HCT116 (cell line): ENCODE results near the gene RNF111. TPM values are rescaled to one million over a fixed set of nuclear protein-coding genes. Genes with fewer than 3 reads are reported as not detected.

Source experiments
- ATAC-seq: fragments of 200-7000 bp; cut with Tn5 transposase; 2 replicates; pipeline ENCODE4 v1.9.1; 2020; ENCODE audit warnings: mild to moderate bottlenecking, moderate library complexity
- BruUV-seq: library from RNA; stranded (reverse); fragments of 400-500 nt; replicated peaks from 2 replicates; lab custom pipeline; 2021; lab: Mats Ljungman, UMichigan
- CTCF ChIA-PET: fragments of 300-600 bp; sonication (Branson Sonifier 250); formaldehyde crosslinking; loops from one replicate; lab custom pipeline; 2021; ENCODE audit warnings: antibody characterized with exemption; lab: Charles Lee
- POLR2A ChIA-PET: fragments of 300-600, 350-600 bp; sonication (Branson Sonifier 250); formaldehyde crosslinking; loops from one replicate; lab custom pipeline; 2021; ENCODE audit warnings: antibody characterized with exemption; lab: Charles Lee
- RAD21 ChIA-PET, 2 experiments: fragments of 300-600 bp; sonication (Branson Sonifier 250); formaldehyde crosslinking; loops; one replicate each; lab custom pipeline; 2023; ENCODE audit warnings: low total read pairs in 2 of 2; ENCODE audit not compliant: uncharacterized antibody in 2 of 2, unreplicated experiment in 2 of 2, low non-redundant PET in 1 of 2; lab: Charles Lee
- DNase-seq: peaks from one replicate; pipeline ENCODE4 v3.0.0-alpha.2; 2010; ENCODE audit warnings: low read depth, low spot score
- H2AFZ ChIP-seq: fragments of 200-600 bp; shearing (Covaris generic), sonication (generic); 2 replicates; pipeline ENCODE4 v1.6.1; 2017; ENCODE audit warnings: low read depth, mixed run types, mixed read lengths, antibody characterized with exemption, low read length; ENCODE audit not compliant: poor library complexity, severe bottlenecking
- H3K27ac ChIP-seq: 2 replicates; pipeline ENCODE4 v1.5.1; 2012; ENCODE audit warnings: low read depth, low read length
- H3K27me3 ChIP-seq: fragments of 200-600 bp; sonication (generic); 2 replicates; pipeline ENCODE4 v1.6.1; 2016; ENCODE audit warnings: mixed run types, low read length, mixed read lengths; ENCODE audit not compliant: insufficient read depth
- H3K36me3 ChIP-seq, 2 experiments: fragments of 200-500 bp in 1 of 2; fragments of 200-600 bp in 1 of 2; sonication (Bioruptor generic) in 1 of 2; sonication (generic) in 1 of 2; 2 replicates each; pipeline versions ENCODE4 v1.5.1 to v1.6.1; 2014 to 2016; ENCODE audit warnings: low read length in 2 of 2, inconsistent platforms in 1 of 2, mixed read lengths in 1 of 2, mixed run types in 1 of 2; ENCODE audit not compliant: insufficient read depth in 2 of 2, control insufficient read depth in 1 of 2
- H3K4me1 ChIP-seq, 2 experiments: fragments of 200-600 bp in 1 of 2; sonication (generic) in 1 of 2; 2 replicates each; pipeline versions ENCODE4 v1.5.1 to v1.6.1; 2012 to 2017; ENCODE audit warnings: low read length in 2 of 2, inconsistent platforms in 1 of 2, mild to moderate bottlenecking in 1 of 2, mixed read lengths in 1 of 2, mixed run types in 1 of 2, moderate library complexity in 1 of 2; ENCODE audit not compliant: insufficient read depth in 2 of 2, control insufficient read depth in 1 of 2
- H3K4me2 ChIP-seq: fragments of 200-600 bp; sonication (generic); 2 replicates; pipeline ENCODE4 v1.6.1; 2017; ENCODE audit warnings: mixed run types, low read length, mixed read lengths
- H3K4me3 ChIP-seq, 2 experiments: fragments of 200-600 bp in 1 of 2; sonication (generic) in 1 of 2; replicated peaks in 1 of 2; 2 replicates each; pipeline ENCODE4 v1.5.1; 2011 to 2016; ENCODE audit warnings: low read length in 2 of 2, control low read depth in 1 of 2, low read depth in 1 of 2, mild to moderate bottlenecking in 1 of 2, mixed read lengths in 1 of 2, mixed run types in 1 of 2
- H3K79me2 ChIP-seq: fragments of 200-600 bp; sonication (generic); 2 replicates; pipeline ENCODE4 v1.6.1; 2017; ENCODE audit warnings: mild to moderate bottlenecking, mixed run types, low read length, moderate library complexity, mixed read lengths; ENCODE audit not compliant: insufficient read depth
- H3K9ac ChIP-seq: fragments of 200-600 bp; sonication (generic); 2 replicates; pipeline ENCODE4 v1.6.1; 2016; ENCODE audit warnings: low read length, mixed read lengths
- H3K9me2 ChIP-seq: fragments of 200-600 bp; sonication (generic), shearing (Covaris generic); 2 replicates; pipeline ENCODE4 v1.6.1; 2017; ENCODE audit warnings: mixed run types, mild to moderate bottlenecking, moderate library complexity; ENCODE audit not compliant: insufficient read depth
- H3K9me3 ChIP-seq, 2 experiments: fragments of 200-500 bp in 1 of 2; fragments of 200-600 bp in 1 of 2; sonication (Bioruptor generic) in 1 of 2; sonication (generic) in 1 of 2; 2 replicates each; pipeline ENCODE4 v1.6.1; 2014 to 2017; ENCODE audit warnings: low read length in 2 of 2, mixed read lengths in 2 of 2, inconsistent platforms in 1 of 2, low read depth in 1 of 2, mild to moderate bottlenecking in 1 of 2, mixed run types in 1 of 2, moderate library complexity in 1 of 2; ENCODE audit not compliant: control insufficient read depth in 1 of 2, insufficient read depth in 1 of 2
- H4K20me1 ChIP-seq: fragments of 200-600 bp; sonication (generic), shearing (Covaris generic); 2 replicates; pipeline ENCODE4 v1.6.1; 2017; ENCODE audit warnings: mixed run types, mild to moderate bottlenecking, moderate library complexity; ENCODE audit not compliant: insufficient read depth
- EZH2phosphoT487 ChIP-seq: fragments of 200-600 bp; IDR thresholded peaks from 2 replicates; pipeline ENCODE4 v1.6.1; 2018; ENCODE audit warnings: antibody characterized with exemption, borderline replicate concordance
- RAD21 ChIP-seq: IDR thresholded peaks from 2 replicates; pipeline ENCODE4 v1.6.1; 2012; ENCODE audit warnings: low read depth, mild to moderate bottlenecking
- REST ChIP-seq: IDR thresholded peaks from 2 replicates; pipeline ENCODE4 v1.6.1; 2012; ENCODE audit warnings: low read depth
- SRF ChIP-seq: IDR thresholded peaks from 2 replicates; pipeline ENCODE4 v1.6.1; 2012; ENCODE audit warnings: low read depth
- YY1 ChIP-seq: IDR thresholded peaks from 2 replicates; pipeline ENCODE4 v1.6.1; 2011; ENCODE audit warnings: low read length, low read depth, moderate library complexity, mild to moderate bottlenecking; ENCODE audit not compliant: insufficient replicate concordance; ENCODE audit errors: extremely low read depth
- ZNF274 ChIP-seq: fragments of 200-500 bp; sonication (Bioruptor generic); IDR thresholded peaks from 2 replicates; pipeline ENCODE4 v1.6.1; 2014; ENCODE audit warnings: mild to moderate bottlenecking, low read depth, low read length, inconsistent platforms
- intact Hi-C: fragments of 100-400 bp; cut with micrococcal nuclease; formaldehyde crosslinking; loops from 2 replicates; pipeline ENCODE4 v1.10.0; 2022
- total RNA-seq: library from RNA; stranded (reverse); gene quantifications from one replicate; pipeline ENCODE4 v1.2.1, GENCODE V29; 2021; ENCODE audit not compliant: unreplicated experiment

RNF111 gene
- total RNA-seq, 1 experiment from 2014 or later = 31.5 TPM

- Histone ChIP-seq H3K27me3 (no peaks in the 10 kb centered on the region), H3K4me2 (no peak overlapping the region), H3K36me3 (peaks cover 4% of the 10 kb centered on the region in 2 experiments; a peak in 1 of 4 replicates), H3K4me1 (no peaks in the 10 kb centered on the region)
- BruUV-seq = no TSS peak
- TF ChIP-seq RAD21 = no peak
- TF ChIP-seq YY1 = no peak
- TF ChIP-seq EZH2phosphoT487 = no peak
- TF ChIP-seq SRF = no peak
- no peak for TF ChIP-seq ZNF274
- no peak for TF ChIP-seq REST
- TF ChIP-seq, all 23 proteins: peak for 0
- no peak overlapping the region for H3K27ac ChIP-seq
- POLR2A ChIA-PET = no interaction called here
- H4K20me1 ChIP-seq = peaks cover 9% of the 10 kb centered on the region; the same call in 1 of the 2 replicates
- H2AFZ ChIP-seq = no peak overlapping the region
- H3K9me3 ChIP-seq = no peaks in the 10 kb centered on the region
- no peak for ATAC-seq
- peaks cover 65% of the 10 kb centered on the region for H3K79me2 ChIP-seq
- DNase-seq = no peak
- H3K9ac ChIP-seq = no peak overlapping the region
- H3K9me2 ChIP-seq = no peaks in the 10 kb centered on the region
- no peak overlapping the region for H3K4me3 ChIP-seq
- CTCF ChIA-PET = no interaction called here
- intact Hi-C loops = no loop called here
- RAD21 ChIA-PET = no interaction called here
Observed at GRCh38 chr15:59026207-59026606, 38.7 kb downstream of the RNF111 start.
